GM12892 (cell line): ENCODE results near the gene ARL15.

Source experiments
- POLR2A ChIP-seq: IDR thresholded peaks from 2 replicates; pipeline ENCODE4 v1.6.1; 2011; ENCODE audit warnings: low read depth, low read length, control low read depth
- POLR2AphosphoS5 ChIP-seq: IDR thresholded peaks from 2 replicates; pipeline ENCODE4 v1.6.1; 2011; ENCODE audit warnings: low read depth, low read length, control low read depth
- TAF1 ChIP-seq: IDR thresholded peaks from 2 replicates; pipeline ENCODE4 v1.6.1; 2011; ENCODE audit warnings: low read depth, mild to moderate bottlenecking, control low read depth, low read length, borderline replicate concordance

GRCh38 chr5:54184806-54185205, 125.6 kb downstream of the ARL15 start:
- TF ChIP-seq POLR2A = no peak
- no peak for TF ChIP-seq TAF1
- TF ChIP-seq POLR2AphosphoS5 = no peak
